Measurements from ENCODE around the gene C11orf65. TPM values are rescaled to one million over a fixed set of nuclear protein-coding genes. Genes with fewer than 3 reads are reported as not detected.
"Not testable (repeated sequence)": the region's sequence is repeated elsewhere in the genome, so short reads cannot be mapped to it uniquely, and the experiment has no call there.

Gene C11orf65
- total RNA-seq, 4 donors from 2014 or later = 0.28 to 0.32 TPM; not detected in 2

GRCh38 chr11:108398439-108398838, 68.9 kb downstream of the C11orf65 start:
- ATAC-seq (ENCODE audit: low FRiP score) (no peak), DNase-seq (ENCODE audit: low spot score) (no peak)
- TF ChIP-seq CTCF (IDR thresholded peaks at IDR 0.05) = no peak

- ATAC-seq (ENCODE audit: low FRiP score); DNase-seq (ENCODE audit: low spot score): not testable (repeated sequence)
Observed at GRCh38 chr11:108396672-108397071, 70.7 kb downstream of the C11orf65 start.

GRCh38 chr11:108394744-108395284, 72.5 kb downstream of the C11orf65 start:
- no peak for DNase-seq (ENCODE audit: low spot score)
- ATAC-seq (ENCODE audit: low FRiP score) = no peak
- TF ChIP-seq CTCF (IDR thresholded peaks at IDR 0.05) = no peak

- ATAC-seq (ENCODE audit: low FRiP score) = no peak
- no peak for DNase-seq (ENCODE audit: low spot score)
- TF ChIP-seq CTCF (IDR thresholded peaks at IDR 0.05) = no peak
Observed at GRCh38 chr11:108393046-108393445, 74.3 kb downstream of the C11orf65 start.

- DNase-seq (ENCODE audit: low spot score) (no peak), ATAC-seq (ENCODE audit: low FRiP score) (no peak)
- no peak for TF ChIP-seq CTCF (IDR thresholded peaks at IDR 0.05)
Observed at GRCh38 chr11:108392353-108392752, 75.0 kb downstream of the C11orf65 start.

- no peak for ATAC-seq (ENCODE audit: low FRiP score)
- DNase-seq (ENCODE audit: low spot score) = no peak
- no peak for TF ChIP-seq CTCF (IDR thresholded peaks at IDR 0.05)
Observed at GRCh38 chr11:108388576-108388975, 78.8 kb downstream of the C11orf65 start.

DNA sequence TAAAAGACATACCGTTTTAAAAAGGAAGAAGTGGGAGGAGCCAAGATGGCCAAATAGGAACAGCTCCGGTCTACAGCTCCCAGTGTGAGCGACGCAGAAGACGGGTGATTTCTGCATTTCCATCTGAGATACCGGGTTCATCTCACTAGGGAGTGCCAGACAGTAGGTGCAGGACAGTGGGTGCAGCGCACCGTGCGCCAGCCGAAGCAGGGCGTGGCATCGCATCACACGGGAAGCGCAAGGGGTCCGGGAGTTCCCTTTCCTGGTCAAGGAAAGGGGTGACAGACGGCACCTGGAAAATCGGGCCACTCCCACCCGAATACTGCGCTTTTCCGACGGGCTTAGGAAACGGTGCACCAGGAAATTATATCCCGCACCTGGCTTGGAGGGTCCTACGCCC, 93.8 kb downstream of the C11orf65 start:
- not testable (repeated sequence) for ATAC-seq (ENCODE audit: low FRiP score); DNase-seq (ENCODE audit: low spot score)

DNA sequence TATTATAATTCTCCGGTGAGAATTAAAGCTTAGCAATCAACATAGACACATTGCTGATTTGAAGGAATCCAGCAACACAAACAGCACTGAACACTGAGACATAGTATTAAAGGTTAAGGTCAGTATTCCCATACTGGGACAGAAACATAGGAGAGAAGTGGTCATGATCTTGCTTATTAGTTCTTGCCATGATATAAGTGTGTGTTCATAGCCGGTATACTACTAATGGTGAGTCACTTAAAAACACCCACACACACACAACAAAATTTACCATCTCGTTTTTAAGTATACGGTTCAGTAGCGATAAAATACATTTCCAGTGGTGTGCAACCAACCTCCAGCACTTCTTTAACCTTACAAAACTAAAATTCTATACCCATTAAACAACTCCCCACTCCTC, 96.3 kb downstream of the C11orf65 start:
- ATAC-seq (ENCODE audit: low FRiP score) = no peak
- TF ChIP-seq CTCF (IDR thresholded peaks at IDR 0.05) = no peak
- DNase-seq (ENCODE audit: low spot score) = no peak
